ENCODE results near the gene FBXO42.

DNA sequence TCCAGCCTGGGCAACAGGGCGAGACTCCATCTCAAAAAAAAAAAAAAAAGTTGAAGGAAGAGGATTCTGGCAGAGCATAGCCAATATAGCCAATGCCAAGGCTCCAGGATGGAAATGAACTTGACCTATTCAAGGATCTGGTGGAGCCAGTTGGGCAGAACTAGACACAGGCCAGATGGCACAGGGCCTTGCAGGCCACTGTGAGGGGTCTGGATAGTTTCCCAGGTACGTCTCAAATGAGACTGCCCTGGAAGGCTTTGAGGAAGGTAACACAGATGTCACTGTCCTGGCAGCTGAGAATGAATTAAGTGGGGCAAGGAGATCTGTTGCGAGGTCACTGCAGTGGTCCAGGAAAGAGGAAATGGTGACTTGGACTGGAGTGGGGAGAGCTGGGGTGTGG lies 127.8 kb downstream of the FBXO42 start:
- TF ChIP-seq, protein P1, sequence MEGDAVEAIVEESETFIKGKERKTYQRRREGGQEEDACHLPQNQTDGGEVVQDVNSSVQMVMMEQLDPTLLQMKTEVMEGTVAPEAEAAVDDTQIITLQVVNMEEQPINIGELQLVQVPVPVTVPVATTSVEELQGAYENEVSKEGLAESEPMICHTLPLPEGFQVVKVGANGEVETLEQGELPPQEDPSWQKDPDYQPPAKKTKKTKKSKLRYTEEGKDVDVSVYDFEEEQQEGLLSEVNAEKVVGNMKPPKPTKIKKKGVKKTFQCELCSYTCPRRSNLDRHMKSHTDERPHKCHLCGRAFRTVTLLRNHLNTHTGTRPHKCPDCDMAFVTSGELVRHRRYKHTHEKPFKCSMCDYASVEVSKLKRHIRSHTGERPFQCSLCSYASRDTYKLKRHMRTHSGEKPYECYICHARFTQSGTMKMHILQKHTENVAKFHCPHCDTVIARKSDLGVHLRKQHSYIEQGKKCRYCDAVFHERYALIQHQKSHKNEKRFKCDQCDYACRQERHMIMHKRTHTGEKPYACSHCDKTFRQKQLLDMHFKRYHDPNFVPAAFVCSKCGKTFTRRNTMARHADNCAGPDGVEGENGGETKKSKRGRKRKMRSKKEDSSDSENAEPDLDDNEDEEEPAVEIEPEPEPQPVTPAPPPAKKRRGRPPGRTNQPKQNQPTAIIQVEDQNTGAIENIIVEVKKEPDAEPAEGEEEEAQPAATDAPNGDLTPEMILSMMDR (IDR thresholded peaks at IDR 0.05; ENCODE audit: insufficient read depth, low read depth, low read length) = no peak
- TF ChIP-seq EZH2 (IDR thresholded peaks at IDR 0.05; ENCODE audit: insufficient read depth, low read length) = no peak

Measured in astrocyte (in vitro differentiated cells and primary cell).